HUDEP-2 (cell line): ENCODE measurements around the gene NEU2.
"Not testable (repeated sequence)": the region's sequence is repeated elsewhere in the genome, so short reads cannot be mapped to it uniquely, and the experiment has no call there.

Experiments
- DNase-seq, 76 experiments: peaks; one replicate each; lab custom pipeline; 2025; ENCODE audit not compliant: unreplicated experiment in 76 of 76; lab: John Stamatoyannopoulos, UW

The NEU2 gene

DNA sequence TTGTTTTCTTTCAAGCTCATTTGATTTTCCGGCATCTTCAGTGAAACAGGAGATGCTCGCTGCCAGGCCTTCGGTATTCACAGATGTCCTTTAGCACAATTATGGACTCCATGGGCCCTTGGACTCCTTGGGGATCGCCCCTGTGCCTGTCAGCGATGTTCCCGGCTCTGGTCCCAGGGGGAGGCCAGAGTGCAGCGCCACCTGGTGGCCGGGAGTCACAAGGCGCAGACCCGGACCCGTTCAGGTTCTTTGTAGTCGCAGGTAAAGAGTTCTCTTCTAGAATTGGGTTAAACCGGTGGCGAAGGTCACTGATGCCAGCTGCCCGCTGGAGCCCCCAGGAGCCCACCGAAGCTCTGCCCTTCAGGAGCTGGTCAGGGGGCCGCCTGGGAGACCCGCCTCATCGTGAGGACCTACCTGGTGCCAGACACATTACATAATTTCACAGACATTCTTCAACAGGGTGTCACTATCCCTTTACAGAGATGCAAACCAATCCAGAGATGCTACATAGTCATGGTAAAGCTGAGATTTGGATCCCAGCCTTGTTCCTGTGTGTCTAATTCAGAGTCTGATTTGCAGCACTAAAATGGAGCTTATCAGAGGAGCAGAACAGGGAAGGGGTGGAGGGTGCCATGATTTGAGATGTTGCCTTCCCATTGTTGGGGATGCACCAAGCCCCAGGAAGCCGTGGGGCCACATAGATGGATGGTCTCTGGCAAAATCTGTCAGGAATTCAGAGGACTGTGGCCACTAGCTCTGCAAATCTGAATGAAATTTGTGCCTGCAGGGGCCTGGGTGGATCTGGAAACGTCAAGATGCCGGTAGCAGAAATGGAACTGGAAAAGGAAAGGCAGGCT, 21.7 kb downstream of the NEU2 start:
- peak in 46 of 76 experiments; percentile 7 to 65 (median 40) for DNase-seq

DNA sequence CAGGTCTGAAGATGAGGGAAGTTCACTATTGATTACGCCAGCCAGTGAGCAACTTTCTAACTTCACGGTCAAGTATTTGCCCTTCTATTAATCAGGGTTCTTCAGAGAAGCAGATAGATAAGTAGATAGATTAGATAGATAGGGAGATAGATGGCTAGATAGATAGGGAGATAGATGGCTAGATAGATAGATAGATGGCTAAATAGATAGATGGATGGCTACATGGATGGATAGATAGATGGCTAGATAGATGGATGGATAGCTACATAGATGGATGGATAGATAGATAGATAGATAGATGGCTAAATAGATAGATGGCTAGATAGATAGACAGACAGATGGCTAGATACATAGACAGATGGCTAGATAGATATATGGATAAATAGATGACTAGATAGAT, 22.9 kb downstream of the NEU2 start:
- no peak for DNase-seq

DNA sequence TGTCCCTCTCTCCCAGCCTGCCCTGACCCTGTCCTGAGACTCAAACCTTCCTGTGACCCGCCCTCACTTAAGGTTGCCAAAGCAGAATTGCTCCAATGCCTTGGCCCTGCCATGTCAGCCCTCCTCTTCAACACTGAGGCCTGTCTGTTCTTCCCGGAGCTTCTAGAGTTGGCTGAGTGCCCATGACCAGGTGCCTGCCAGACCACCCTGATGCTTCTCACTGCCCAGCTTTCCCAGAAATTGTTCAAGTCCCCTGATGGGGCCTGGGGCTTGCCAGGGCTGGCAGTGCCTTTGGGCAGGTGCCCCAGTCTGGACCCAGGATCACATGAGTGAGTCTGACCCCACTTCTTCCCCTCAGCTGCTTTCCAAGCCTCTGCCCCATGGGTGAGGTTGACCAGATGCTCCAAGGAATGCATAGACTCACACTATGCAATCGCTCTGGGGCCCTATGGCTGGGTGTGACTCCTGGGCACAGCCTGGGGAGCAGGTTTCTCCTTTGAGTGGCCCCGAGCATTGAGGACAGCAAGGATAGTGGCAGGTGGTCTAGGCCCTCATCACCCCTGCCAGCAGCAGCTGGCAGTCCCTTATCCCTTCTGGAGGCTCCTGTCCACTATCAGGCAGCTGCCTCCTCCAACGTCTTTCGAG, 24.6 kb downstream of the NEU2 start:
- no peak for DNase-seq

DNA sequence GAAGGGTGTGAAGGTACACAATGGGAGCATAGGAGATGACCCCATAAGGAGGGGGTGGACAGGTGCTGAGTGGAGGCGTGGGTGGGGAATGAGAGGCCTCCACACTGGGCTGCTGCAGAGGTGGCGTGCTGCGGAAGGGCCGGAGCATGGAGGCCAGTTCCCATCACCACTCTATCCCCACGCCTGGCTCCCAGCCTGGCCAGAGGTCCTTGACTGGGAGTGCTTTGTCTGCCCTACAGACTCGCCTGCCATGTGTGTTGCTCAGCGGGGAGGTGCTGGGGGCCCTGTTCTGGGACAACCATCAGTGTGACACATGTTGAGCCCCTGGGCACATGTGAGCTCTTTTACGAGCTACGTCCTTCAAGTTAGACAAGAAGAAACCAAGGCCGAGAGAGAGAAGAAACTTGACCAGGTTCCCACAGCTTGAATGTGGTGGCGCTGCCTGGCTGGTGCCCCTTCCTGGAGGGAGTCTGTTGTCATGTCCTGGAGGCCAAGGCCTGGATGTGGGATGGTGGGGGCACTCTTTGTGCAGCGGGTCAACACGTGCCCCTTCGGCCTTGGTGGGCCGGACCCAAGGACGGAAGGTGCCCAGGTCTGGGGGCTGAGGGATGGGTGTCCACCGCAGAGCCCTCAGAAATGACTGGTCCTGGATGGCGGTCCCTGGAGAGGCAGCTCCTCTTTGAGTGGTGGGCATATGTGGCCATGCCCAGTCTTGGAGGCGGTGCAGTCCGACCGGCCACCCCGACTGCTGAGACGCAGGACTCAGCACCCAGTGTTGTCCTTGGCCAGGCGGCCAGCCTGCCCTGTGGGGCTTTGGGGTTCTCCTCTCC, 26.5 kb downstream of the NEU2 start:
- no peak for DNase-seq

DNA sequence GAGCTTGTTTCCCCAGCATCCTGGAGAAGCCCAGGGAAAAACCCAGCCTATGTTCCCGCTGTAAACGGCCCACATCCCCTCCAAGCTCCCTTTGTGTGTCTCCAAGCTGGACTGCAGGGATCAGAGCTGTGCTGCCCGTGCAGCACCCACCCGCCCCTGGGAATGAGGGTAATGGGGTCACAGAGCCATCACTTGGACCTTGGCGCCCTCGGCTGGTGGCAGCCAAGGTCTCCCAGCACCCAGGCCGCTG, 27.0 kb downstream of the NEU2 start:
- DNase-seq: peak in 1 of 76 experiments; percentile 20

DNA sequence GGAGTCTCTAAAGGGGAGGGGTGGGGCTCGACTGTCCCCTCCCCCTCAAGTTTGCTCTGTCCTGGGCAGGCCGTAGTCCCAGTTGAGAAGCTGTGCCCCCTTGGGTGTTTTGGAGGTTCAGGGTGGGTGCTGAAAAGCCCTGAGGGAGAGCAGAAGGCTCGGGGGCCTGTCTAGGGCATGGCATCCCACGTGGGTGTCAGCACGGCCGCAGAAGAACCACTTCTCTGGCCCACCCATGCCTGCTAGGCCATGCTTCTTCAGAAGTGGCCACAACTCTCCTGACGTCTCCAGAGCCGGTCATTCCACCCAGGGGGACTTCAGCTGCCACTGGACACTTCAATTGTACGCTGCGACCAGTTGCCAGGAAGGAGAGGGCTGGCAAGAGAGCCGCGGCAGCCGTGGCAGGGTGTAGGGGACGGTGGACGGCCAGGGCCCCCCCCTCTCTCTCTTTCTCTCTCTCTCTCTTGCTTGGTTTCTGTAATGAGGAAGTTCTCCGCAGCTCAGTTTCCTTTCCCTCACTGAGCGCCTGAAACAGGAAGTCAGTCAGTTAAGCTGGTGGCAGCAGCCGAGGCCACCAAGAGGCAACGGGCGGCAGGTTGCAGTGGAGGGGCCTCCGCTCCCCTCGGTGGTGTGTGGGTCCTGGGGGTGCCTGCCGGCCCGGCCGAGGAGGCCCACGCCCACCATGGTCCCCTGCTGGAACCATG, 27.5 kb downstream of the NEU2 start, which contains the start of gene INPP5D:
TSS of gene INPP5D (plus strand) at position 546 of the 704 bp plus-strand sequence. CDS start at position 683, 137 bp downstream.
- peak in 70 of 76 experiments; percentile 5 to 75 (median 48) for DNase-seq

DNA sequence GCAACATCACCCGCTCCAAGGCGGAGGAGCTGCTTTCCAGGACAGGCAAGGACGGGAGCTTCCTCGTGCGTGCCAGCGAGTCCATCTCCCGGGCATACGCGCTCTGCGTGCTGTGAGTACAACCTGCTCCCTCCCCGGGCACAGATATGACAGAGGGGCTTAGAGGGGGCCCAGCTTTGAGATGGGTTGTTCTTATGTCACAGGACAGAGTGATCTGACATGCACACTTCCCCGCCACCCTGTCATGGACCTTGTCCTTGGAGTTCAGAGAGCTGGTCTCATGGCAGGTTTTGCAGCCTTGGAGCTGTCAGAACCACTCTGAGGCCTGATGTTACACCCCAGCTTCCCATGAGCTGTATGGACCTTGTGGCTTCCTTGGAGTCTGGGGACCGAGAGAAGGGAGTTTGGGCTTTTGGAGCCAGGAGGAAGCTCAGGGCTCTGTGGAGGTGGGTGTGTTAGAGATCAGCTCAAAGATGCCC, 28.1 kb downstream of the NEU2 start:
- peak in 9 of 76 experiments; percentile 16 to 59 (median 48) for DNase-seq

DNA sequence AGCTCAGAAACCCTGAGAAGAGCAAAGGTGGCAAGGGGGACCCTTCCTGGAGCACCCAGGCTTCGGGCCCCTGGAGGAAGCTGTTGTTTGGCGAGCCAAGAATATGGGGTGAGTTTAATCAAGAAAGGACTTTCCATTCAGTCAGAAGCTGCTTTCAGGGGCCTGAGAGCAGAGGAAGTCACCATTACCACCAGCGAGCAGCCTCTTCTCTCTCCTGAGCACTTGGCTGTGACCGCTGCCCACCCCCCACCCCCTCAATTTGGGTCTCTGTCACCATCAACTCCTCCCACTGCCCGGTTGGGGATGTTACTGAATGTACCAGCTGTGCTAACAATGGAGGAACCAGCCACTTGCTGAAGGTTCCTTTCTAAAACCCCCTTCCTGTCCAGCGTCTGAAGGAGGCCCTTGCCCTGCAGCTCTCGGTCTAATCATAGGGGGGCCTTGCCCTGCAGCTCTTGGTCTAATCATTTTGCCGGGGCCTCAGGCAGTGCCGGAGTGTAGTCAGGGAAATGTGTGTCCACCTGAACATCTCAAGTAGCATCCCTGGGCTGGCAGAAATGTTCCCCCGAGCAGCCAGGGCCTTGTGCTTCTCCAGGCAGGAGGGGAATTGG, 28.6 kb downstream of the NEU2 start:
- DNase-seq: peak in 1 of 76 experiments; percentile 37

DNA sequence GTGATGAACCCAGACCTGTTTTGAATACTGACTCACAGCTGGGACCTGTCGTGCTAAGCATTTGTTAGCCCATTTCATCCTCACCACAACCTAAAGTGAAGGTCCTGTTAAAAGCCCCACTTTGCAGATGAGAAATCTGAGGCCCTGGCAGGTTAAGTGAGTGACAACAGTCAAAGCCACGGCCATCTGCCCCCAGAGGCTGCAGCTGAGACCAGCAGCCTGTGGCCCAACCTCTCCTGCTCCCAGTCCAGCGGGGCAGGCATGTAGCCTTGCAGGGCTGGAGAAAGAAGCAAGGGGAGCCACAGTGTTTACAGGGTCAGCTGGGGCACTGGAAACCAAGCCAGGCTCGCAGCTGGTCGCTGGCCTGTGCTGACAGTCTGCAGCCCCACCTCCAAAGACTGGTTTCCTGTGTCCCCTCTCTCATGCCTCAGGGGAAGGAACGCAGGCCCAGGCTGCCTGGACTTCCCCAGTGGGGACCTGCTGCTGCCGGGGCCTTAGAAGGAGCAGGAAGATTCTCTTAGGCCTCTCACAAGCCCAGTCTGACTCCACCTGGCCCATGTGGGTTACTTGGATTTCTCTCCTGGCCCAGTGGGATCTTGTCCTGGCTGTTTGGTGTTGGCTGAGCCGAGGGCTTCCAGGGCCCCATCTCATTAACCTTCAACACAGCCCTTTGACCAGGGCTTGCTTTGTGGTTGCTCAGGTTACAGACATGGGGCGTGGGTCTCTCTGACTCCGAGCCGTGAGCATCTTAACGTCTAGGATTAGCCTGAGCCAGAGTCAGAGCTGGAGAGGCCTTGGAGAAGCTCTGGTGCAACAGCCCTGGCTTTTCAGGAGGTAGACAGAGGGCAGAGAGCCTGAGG, 29.3 kb downstream of the NEU2 start:
- DNase-seq: peak in 58 of 76 experiments; percentile 2 to 70 (median 40)

DNA sequence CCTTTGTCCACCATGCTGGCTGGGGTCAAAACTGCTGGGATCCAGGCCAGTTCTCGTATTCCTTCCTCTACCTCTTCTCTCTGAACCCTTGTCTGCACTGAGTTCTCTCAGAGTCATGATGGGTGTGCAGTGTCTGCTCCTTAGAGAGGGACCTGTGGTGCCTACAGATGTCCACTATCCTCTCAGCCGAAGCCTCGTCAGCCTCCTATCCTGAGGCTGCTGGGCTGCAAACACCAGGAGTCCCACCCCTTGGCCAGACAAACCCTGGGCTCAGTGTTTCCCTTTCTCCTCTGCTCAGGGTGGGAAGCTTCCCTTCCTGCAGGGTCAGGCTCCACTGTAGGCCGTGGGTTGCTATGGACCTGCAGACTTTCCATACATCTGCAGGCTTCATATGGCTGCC, 30.0 kb downstream of the NEU2 start:
- DNase-seq: peak in 1 of 76 experiments; percentile 29

DNA sequence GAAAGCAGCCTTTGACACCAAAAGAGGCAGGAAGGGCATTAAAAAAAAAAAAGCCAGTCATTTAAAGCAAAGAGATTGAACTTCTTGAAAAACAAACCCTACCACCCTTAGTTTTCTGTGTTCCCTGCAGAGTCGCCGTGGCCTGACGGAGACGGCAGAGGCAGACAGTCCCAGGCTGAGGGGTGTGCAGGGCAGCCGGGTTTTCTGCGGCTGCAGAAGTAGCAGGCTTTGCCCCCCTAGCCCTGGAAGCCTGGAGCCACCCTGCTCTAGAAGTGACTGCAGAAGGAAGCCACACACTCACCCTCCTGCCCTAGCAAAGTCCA, 30.4 kb downstream of the NEU2 start:
- DNase-seq: no peak

DNA sequence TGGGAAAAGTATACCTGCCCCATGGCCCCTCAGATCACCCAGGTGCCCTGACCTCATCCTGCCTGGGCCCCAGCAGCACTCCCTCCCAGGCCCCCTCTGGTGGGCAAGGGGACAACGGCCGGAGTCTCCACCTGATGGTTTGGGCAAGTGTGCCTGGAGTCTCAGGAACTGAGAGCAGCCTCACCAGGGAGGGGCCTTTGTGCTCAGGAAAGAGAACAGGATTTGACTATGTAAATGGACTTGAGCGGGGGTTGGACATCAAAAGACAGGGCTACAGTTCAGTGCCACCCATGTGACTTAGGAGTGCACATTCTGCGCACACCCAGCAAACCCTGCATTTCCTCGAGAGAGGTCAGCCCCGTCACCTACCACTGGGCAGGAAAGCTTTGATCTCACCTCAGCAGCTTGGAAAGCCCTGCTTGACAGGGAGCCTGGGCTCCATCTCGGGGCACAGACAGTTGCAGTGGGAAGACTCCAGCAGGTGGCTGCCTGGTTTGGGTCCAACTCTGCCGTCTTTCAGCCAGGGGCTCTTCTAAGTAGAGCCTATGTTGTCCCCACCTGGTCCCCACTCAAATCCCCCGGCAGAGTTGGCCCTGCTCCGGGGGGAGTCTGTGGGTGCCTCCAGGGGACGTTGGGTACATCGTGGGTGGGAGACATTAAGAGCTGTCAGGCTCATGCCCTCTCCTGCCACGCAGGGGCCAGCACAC, 30.9 kb downstream of the NEU2 start:
- DNase-seq: peak in 28 of 76 experiments; percentile 16 to 56 (median 28)

DNA sequence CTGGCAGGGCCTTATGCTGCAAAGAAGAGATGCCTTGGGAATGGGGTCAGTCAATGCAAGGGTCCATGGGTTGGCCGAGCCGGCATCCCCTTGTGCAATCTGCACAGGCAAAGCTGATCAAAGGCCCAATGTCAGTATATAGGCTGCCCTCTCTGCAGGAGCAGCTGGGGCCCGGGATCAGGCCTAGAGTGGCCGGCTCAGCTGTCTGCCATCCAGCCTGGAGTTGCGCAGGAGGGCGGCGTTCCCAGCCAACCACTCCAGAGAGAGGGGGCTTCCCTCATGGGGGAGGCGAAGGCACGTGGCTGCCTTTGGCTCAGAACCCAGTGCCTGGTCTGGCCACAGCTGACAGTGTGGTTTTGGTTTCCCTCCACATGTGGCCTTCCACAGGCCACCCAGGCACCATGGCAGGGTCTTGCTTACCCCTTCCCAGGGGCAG, 31.5 kb downstream of the NEU2 start:
- DNase-seq: no peak

DNA sequence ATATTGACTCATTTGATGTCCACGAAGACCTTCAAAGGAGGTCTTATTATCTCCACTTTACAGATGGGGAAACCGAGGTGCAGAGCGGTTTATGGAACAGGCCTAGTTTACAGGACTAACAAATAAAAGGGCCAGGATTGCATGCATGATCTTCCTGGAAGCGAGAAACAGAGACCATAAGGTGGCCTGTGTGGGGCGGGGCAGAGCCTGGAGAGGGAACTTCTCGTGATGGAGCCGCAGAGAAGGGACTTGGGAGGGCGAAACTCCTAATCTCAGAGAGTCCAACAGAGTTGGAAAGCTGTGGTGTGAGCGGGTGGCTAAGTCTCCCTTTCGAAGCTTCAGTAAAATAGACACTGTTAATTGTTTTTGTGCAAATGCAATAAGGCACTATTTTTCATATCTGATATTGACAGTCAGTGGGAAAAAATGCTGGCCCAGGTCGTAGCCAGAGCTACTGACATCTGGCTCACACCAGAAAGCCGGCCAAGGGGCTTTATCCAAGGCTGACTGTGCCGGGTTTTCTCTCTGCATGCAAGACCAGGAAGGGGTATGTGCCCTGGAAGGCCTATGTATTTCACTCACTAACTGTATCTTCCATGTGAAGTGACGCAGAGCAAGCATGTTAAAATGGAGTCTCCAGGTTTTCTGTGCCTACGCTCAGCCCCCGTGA, 32.2 kb downstream of the NEU2 start:
- DNase-seq: no peak

DNA sequence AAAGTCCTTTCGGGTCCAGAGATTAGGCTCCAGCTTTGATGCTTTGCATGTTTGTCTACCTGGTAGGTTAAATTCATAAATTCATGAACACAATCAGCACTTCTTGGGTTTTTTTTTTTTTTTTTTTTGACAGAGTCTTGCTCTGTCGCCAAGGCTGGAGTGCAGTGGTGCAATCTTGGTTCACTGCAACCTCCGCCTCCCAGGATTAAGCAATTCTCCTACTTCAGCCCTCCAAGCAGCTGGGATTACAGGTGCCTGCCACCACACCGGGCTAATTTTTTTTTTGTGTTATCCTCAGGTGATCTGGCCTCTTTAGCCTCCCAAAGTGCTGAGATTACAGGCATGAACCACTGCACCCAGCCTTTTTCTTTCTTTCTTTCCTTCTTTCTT, 32.7 kb downstream of the NEU2 start:
- DNase-seq: not testable (repeated sequence)

DNA sequence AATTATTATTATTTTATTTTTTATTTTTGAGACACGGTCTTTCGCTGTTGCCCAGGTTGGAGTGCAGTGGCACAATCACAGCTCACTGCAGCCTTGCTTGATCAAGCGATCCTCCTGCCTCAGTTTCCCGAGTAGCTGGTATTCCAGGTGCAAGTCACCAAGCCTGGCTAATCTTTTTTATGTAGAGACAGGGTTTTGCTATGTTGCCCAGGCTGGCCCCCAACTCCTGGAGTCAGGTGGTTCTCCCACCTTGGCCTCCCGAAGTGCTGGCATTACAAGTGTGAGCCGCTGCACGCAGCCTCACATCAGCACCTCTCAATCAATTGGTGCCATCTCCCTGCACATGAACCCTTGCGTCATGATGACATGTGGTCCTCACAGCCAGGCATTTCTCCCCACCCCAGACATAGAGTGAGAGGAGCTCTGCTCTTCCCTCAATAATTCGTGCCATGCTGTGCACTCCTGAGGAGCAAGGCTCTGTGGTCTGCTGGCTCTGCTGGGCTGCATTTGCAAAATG, 33.5 kb downstream of the NEU2 start:
- DNase-seq: no peak

DNA sequence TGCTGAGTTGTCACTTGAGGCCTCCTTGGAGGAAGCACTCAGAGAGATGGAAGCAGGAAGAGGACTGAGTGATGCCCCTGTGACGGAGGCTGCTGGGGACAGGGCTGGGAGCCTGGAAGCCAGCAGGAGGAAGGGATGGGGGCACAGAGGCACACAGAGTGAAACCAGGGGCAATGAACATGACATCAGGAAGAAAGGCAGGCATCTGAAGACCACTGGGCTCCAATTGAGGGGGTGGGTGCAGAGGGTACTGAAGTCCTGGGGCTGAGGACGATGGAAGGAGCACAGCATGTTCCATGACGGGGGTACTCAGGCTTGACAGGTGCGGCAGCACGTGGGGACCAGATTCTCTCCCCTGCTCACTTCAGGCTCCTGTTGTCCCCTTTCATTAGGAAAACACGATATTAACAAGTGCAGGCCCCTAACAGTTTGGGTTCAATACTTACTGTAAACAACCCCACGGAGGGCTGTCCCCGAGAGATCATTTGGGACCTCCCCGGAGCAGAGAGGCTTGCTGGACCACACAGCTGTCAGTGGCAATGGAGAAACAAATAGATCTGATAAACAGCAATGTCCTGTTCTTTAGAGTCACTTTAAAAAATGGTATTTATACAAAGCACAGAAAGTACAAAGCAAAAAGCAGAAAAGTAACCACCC, 36.4 kb downstream of the NEU2 start:
- DNase-seq: no peak
